Measurements from ENCODE around the gene RFTN1.

DNA sequence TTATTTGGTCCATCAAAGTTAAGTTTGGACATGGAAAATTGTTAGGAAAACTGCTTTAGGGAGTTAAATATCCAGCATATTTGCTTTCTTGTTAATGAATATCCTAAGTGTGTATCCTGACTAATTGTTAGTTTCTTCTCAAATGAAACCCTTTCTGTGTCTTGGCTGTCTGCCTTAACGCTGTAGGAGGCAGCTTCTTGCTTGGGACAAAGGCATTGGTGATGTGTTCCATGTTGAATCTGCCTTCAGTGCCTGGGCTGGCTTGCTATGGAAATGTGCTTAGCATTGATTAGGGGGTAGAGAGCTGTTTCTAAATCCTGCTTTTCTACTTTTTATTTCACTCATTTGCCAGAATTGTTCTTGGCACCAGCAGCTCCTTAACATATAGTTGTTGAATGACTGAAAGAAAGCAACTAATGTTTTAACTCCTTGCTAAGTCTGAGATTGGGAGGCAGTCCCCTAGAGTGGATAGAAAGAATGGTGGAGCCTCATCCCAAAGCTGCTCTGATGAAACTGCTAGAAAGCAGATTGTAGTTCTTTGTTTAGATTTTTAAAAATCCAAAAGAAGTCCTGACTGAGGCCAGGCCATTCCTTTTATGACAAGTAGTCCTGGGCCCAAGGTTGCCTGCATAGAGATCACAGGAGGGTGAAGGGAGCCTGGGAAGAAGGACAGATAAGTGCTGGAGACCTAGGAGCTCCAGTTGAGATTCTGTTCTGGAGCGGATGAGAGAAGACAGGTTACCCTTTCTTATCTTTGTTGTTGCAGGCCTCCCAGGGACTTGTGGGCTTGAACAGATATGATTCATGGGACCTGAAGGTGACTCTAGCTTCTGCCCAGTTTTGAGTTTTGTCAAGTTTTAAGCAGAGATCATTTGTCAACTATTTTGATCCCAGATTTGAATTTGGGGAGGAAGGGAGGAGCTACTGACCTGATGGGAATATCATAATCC lies 209.2 kb downstream of the RFTN1 start:
- no peak for TF ChIP-seq EZH2 (IDR thresholded peaks at IDR 0.05; ENCODE audit: borderline replicate concordance, insufficient read depth, low read depth, low read length, poor library complexity, severe bottlenecking)
- TF ChIP-seq, protein P1, sequence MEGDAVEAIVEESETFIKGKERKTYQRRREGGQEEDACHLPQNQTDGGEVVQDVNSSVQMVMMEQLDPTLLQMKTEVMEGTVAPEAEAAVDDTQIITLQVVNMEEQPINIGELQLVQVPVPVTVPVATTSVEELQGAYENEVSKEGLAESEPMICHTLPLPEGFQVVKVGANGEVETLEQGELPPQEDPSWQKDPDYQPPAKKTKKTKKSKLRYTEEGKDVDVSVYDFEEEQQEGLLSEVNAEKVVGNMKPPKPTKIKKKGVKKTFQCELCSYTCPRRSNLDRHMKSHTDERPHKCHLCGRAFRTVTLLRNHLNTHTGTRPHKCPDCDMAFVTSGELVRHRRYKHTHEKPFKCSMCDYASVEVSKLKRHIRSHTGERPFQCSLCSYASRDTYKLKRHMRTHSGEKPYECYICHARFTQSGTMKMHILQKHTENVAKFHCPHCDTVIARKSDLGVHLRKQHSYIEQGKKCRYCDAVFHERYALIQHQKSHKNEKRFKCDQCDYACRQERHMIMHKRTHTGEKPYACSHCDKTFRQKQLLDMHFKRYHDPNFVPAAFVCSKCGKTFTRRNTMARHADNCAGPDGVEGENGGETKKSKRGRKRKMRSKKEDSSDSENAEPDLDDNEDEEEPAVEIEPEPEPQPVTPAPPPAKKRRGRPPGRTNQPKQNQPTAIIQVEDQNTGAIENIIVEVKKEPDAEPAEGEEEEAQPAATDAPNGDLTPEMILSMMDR (IDR thresholded peaks at IDR 0.05) = no peak
